Esophagus muscularis mucosa (tissue), 3 donors: ENCODE data around the gene PRAMEF20.
"Not testable (repeated sequence)": the region's sequence is repeated elsewhere in the genome, so short reads cannot be mapped to it uniquely, and the experiment has no call there.

Experiments used
- POLR2A ChIP-seq: fragments of 450-650 bp; IDR thresholded peaks from one replicate; pipeline ENCODE4 v1.6.1; 2017; ENCODE audit warnings: antibody characterized with exemption, moderate library complexity, mild to moderate bottlenecking, low read depth
- POLR2AphosphoS5 ChIP-seq, 2 donors: sonication (generic); formaldehyde crosslinking; IDR thresholded peaks; one replicate each; pipeline ENCODE4 v1.6.1; 2017; ENCODE audit warnings: antibody characterized with exemption in 2 of 2
- TF ChIP-seq, protein P1 (sequence below), 3 experiments: fragments of 200-600 bp in 2 of 3; fragments of 450-650 bp in 1 of 3; sonication (generic) in 2 of 3; IDR thresholded peaks; one replicate each; pipeline ENCODE4 v1.5.1; 2017 to 2019; ENCODE audit warnings: antibody characterized with exemption in 3 of 3, mild to moderate bottlenecking in 2 of 3, moderate library complexity in 1 of 3

DNA sequence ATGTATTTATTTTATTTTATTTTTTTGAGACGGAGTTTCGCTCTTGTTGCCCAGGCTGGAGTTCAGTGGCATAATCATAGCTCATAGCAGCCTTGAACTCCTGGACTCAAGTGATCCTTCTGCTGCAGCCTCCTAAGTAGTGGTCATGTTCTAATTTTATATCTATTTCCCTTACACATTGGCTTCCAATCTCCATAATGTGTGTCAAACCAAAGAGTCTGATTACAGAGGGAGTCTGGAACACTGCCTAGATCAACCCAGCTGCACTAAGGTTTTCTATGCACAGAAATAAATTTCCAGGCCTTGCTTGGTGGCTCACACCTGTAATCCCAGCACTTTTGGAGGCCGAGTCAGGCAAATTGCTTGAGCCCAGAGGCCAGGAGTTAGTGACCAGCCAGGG, 31.3 kb upstream of the PRAMEF20 start:
- not testable (repeated sequence) for TF ChIP-seq POLR2A; POLR2AphosphoS5 (IDR thresholded peaks at IDR 0.05)
- TF ChIP-seq, protein P1, sequence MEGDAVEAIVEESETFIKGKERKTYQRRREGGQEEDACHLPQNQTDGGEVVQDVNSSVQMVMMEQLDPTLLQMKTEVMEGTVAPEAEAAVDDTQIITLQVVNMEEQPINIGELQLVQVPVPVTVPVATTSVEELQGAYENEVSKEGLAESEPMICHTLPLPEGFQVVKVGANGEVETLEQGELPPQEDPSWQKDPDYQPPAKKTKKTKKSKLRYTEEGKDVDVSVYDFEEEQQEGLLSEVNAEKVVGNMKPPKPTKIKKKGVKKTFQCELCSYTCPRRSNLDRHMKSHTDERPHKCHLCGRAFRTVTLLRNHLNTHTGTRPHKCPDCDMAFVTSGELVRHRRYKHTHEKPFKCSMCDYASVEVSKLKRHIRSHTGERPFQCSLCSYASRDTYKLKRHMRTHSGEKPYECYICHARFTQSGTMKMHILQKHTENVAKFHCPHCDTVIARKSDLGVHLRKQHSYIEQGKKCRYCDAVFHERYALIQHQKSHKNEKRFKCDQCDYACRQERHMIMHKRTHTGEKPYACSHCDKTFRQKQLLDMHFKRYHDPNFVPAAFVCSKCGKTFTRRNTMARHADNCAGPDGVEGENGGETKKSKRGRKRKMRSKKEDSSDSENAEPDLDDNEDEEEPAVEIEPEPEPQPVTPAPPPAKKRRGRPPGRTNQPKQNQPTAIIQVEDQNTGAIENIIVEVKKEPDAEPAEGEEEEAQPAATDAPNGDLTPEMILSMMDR (IDR thresholded peaks at IDR 0.05) = not testable (repeated sequence)
